PC-3 (cell line): ENCODE measurements around the gene SPDEF. TPM values are rescaled to one million over a fixed set of nuclear protein-coding genes. Genes with fewer than 3 reads are reported as not detected.

Experiments
- ATAC-seq: fragments of 200-7000 bp; cut with Tn5 transposase; 2 replicates; pipeline ENCODE4 v1.9.1; 2020; ENCODE audit warnings: mild to moderate bottlenecking, moderate library complexity
- BruUV-seq: library from RNA; stranded (reverse); fragments of 400-500 nt; replicated peaks from 2 replicates; lab custom pipeline; 2021; lab: Mats Ljungman, UMichigan
- CTCF ChIA-PET: fragments of 300-600 bp; sonication (Branson Sonifier 250); formaldehyde crosslinking; loops from one replicate; lab custom pipeline; 2022; ENCODE audit warnings: antibody characterized with exemption; lab: Charles Lee
- POLR2A ChIA-PET: fragments of 300-600 bp; sonication (Branson Sonifier 250); formaldehyde crosslinking; loops from one replicate; lab custom pipeline; 2022; ENCODE audit warnings: antibody characterized with exemption; ENCODE audit not compliant: unreplicated experiment; lab: Charles Lee
- DNase-seq: peaks from one replicate; pipeline ENCODE4 v3.0.0-alpha.2; 2015
- H2AFZ ChIP-seq: fragments of 300-600 bp; sonication (generic); 2 replicates; pipeline ENCODE4 v1.6.0; 2016; ENCODE audit warnings: antibody characterized with exemption, low read length
- H3F3A ChIP-seq: fragments of 300-600 bp; sonication (generic); one replicate; pipeline ENCODE4 v1.6.0; 2017; ENCODE audit warnings: antibody characterized with exemption, low read length, control low read depth, mild to moderate bottlenecking; ENCODE audit not compliant: unreplicated experiment
- H3K27ac ChIP-seq: fragments of 300-600 bp; sonication (generic); 2 replicates; pipeline ENCODE4 v1.5.1; 2016; ENCODE audit warnings: mild to moderate bottlenecking, low read length
- H3K27me3 ChIP-seq: fragments of 300-600 bp; sonication (generic); 2 replicates; pipeline ENCODE4 v1.6.1; 2016; ENCODE audit warnings: low read length, mixed read lengths
- H3K36me3 ChIP-seq: fragments of 300-600 bp; sonication (generic); 2 replicates; pipeline ENCODE4 v1.6.1; 2016; ENCODE audit warnings: low read depth, mixed run types, low read length, mixed read lengths
- H3K4me1 ChIP-seq: fragments of 300-600 bp; sonication (generic); 2 replicates; pipeline ENCODE4 v1.5.1; 2016; ENCODE audit warnings: low read length; ENCODE audit not compliant: insufficient read depth
- H3K4me2 ChIP-seq: fragments of 300-600 bp; sonication (generic); 2 replicates; pipeline ENCODE4 v1.6.0; 2016; ENCODE audit warnings: low read length
- H3K4me3 ChIP-seq: fragments of 300-600 bp; sonication (generic); 2 replicates; pipeline ENCODE4 v1.5.1; 2016; ENCODE audit warnings: mild to moderate bottlenecking, low read length, mixed read lengths
- H3K79me2 ChIP-seq: fragments of 300-600 bp; sonication (generic); 2 replicates; pipeline ENCODE4 v1.6.1; 2017; ENCODE audit warnings: low read length, mixed read lengths
- H3K9ac ChIP-seq: fragments of 300-600 bp; sonication (generic); 2 replicates; pipeline ENCODE4 v1.6.0; 2016; ENCODE audit warnings: mild to moderate bottlenecking, low read length
- H3K9me2 ChIP-seq: fragments of 300-600 bp; sonication (generic); replicated peaks from 2 replicates; pipeline ENCODE4 v1.6.1; 2016; ENCODE audit warnings: mixed run types, low read length, mixed read lengths
- H3K9me3 ChIP-seq: fragments of 300-600 bp; sonication (generic); 2 replicates; pipeline ENCODE4 v1.6.1; 2016; ENCODE audit warnings: low read length, mixed read lengths
- H4K20me1 ChIP-seq: fragments of 300-600 bp; sonication (generic); 2 replicates; pipeline ENCODE4 v1.6.1; 2016; ENCODE audit warnings: low read length, mixed read lengths
- CTCF ChIP-seq: fragments of 300-600 bp; sonication (generic); conservative IDR thresholded peaks from 2 replicates; pipeline ENCODE4 v1.5.1; 2017; ENCODE audit warnings: antibody characterized with exemption, low read depth, mild to moderate bottlenecking, low read length
- EZH2 ChIP-seq: fragments of 300-600 bp; sonication (generic); IDR thresholded peaks from one replicate; pipeline ENCODE4 v1.6.1; 2017; ENCODE audit warnings: antibody characterized with exemption, mild to moderate bottlenecking, low read length; ENCODE audit not compliant: unreplicated experiment
- EZH2phosphoT487 ChIP-seq: fragments of 300-600 bp; sonication (generic); IDR thresholded peaks from 2 replicates; pipeline ENCODE4 v1.6.1; 2018; ENCODE audit warnings: mild to moderate bottlenecking, antibody characterized with exemption, low read length, borderline replicate concordance
- intact Hi-C: fragments of 100-400 bp; cut with micrococcal nuclease; formaldehyde crosslinking; loops from 2 replicates; pipeline ENCODE4 v1.9.0; 2023
- total RNA-seq: library from RNA; depleted of rRNA; stranded (reverse); fragments of >200 nt; gene quantifications from 2 replicates; pipeline ENCODE4 v1.2.3, GENCODE V29; 2014

SPDEF gene
- total RNA-seq, 1 experiment from 2014 or later: 190 TPM

GRCh38 chr6:34524971-34525370, 31.2 kb downstream of the SPDEF start:
- H3K9ac ChIP-seq: no peak overlapping the region
- no peak overlapping the region for H3K4me3 ChIP-seq
- no peak overlapping the region for H2AFZ ChIP-seq
- no peaks in the 10 kb centered on the region for H3F3A ChIP-seq
- H3K4me1 ChIP-seq: peaks cover 5% of the 10 kb centered on the region; the same call in 1 of the 2 replicates
- POLR2A ChIA-PET: no interaction called here
- H3K36me3 ChIP-seq: no peaks in the 10 kb centered on the region
- no peak for TF ChIP-seq EZH2
- no peak for TF ChIP-seq EZH2phosphoT487
- no peak for TF ChIP-seq CTCF
- H3K9me3 ChIP-seq: no peaks in the 10 kb centered on the region
- intact Hi-C loops: no loop called here
- no peak overlapping the region for H3K27ac ChIP-seq
- DNase-seq: no peak
- no peak overlapping the region for H3K4me2 ChIP-seq
- no peaks in the 10 kb centered on the region for H3K27me3 ChIP-seq
- H3K79me2 ChIP-seq: no peaks in the 10 kb centered on the region
- CTCF ChIA-PET: no interaction called here
- no peak for ATAC-seq
- no peaks in the 10 kb centered on the region for H4K20me1 ChIP-seq
- H3K9me2 ChIP-seq: no peaks in the 10 kb centered on the region
- no TSS peak for BruUV-seq

- DNase-seq (no peak), ATAC-seq (no peak)
- no peaks in the 10 kb centered on the region for H3K9me2 ChIP-seq
- H3K79me2 ChIP-seq: no peaks in the 10 kb centered on the region
- no peak for TF ChIP-seq EZH2
- TF ChIP-seq EZH2phosphoT487: no peak
- no peak for TF ChIP-seq CTCF
- no peak overlapping the region for H3K4me2 ChIP-seq
- intact Hi-C loops: no loop called here
- H3K4me1 ChIP-seq: peaks cover 5% of the 10 kb centered on the region; the same call in 1 of the 2 replicates
- H3K27me3 ChIP-seq: no peaks in the 10 kb centered on the region
- H3K9me3 ChIP-seq: no peaks in the 10 kb centered on the region
- ChIA-PET POLR2A (no interaction called here), CTCF (no interaction called here)
- H4K20me1 ChIP-seq: no peaks in the 10 kb centered on the region
- H3K27ac ChIP-seq: no peak overlapping the region
- H3K4me3 ChIP-seq: no peak overlapping the region
- no peaks in the 10 kb centered on the region for H3F3A ChIP-seq
- H2AFZ ChIP-seq: no peak overlapping the region
- no TSS peak for BruUV-seq
- no peaks in the 10 kb centered on the region for H3K36me3 ChIP-seq
- H3K9ac ChIP-seq: no peak overlapping the region
Observed at GRCh38 chr6:34524499-34524898, 31.6 kb downstream of the SPDEF start.

- intact Hi-C loops: no loop called here
- ATAC-seq (no peak), DNase-seq (no peak)
- no peaks in the 10 kb centered on the region for H3F3A ChIP-seq
- POLR2A ChIA-PET: interaction anchor here (0.6 kb wide), 1 partner anchor 49 kb away, joined by 3 read pairs; no protein-coding TSS in a partner anchor
- peaks cover 5% of the 10 kb centered on the region; the same call in 1 of the 2 replicates for H3K4me1 ChIP-seq
- no peaks in the 10 kb centered on the region for H3K27me3 ChIP-seq
- no peak overlapping the region for H3K27ac ChIP-seq
- H3K4me2 ChIP-seq: no peak overlapping the region
- no peaks in the 10 kb centered on the region for H3K9me3 ChIP-seq
- H3K9ac ChIP-seq: no peak overlapping the region
- H3K4me3 ChIP-seq: no peak overlapping the region
- CTCF ChIA-PET: no interaction called here
- TF ChIP-seq EZH2phosphoT487 (no peak), CTCF (no peak), EZH2 (no peak)
- H3K9me2 ChIP-seq: no peaks in the 10 kb centered on the region
- H3K79me2 ChIP-seq: no peaks in the 10 kb centered on the region
- H2AFZ ChIP-seq: no peak overlapping the region
- BruUV-seq: no TSS peak
- no peaks in the 10 kb centered on the region for H3K36me3 ChIP-seq
- no peaks in the 10 kb centered on the region for H4K20me1 ChIP-seq
Observed at GRCh38 chr6:34523441-34524206, 32.5 kb downstream of the SPDEF start.
